HEK293 (cell line): ENCODE results near the gene BEND7.

ENCODE experiments used
- ATF2 ChIP-seq: fragments of 450-650 bp; formaldehyde crosslinking; IDR thresholded peaks from 2 replicates; pipeline ENCODE4 v1.5.1; 2016; ENCODE audit warnings: missing biosample characterization, missing genetic modification characterization, low read depth
- CTCF ChIP-seq: fragments of 450-650 bp; formaldehyde crosslinking; IDR thresholded peaks from 2 replicates; pipeline ENCODE4 v1.5.1; 2016; ENCODE audit warnings: missing biosample characterization, missing genetic modification characterization
- PBX3 ChIP-seq: sonication (generic); formaldehyde crosslinking; IDR thresholded peaks from 2 replicates; pipeline ENCODE4 v1.8.1; 2022; ENCODE audit warnings: mild to moderate bottlenecking, moderate library complexity, missing genetic modification reagents
- REST ChIP-seq: fragments of 450-650 bp; formaldehyde crosslinking; IDR thresholded peaks from 2 replicates; pipeline ENCODE4 v1.5.1; 2016; ENCODE audit warnings: missing biosample characterization, missing genetic modification characterization
- SP2 ChIP-seq: fragments of 450-650 bp; formaldehyde crosslinking; IDR thresholded peaks from 2 replicates; pipeline ENCODE4 v1.5.1; 2016; ENCODE audit warnings: missing biosample characterization, missing genetic modification characterization
- TCF7L2 ChIP-seq: IDR thresholded peaks from 2 replicates; pipeline ENCODE4 v1.6.1; 2011; ENCODE audit warnings: low read depth, mild to moderate bottlenecking, inconsistent platforms, low read length, moderate library complexity, borderline replicate concordance
- ZBTB21 ChIP-seq: fragments of 450-650 bp; formaldehyde crosslinking; IDR thresholded peaks from 2 replicates; pipeline ENCODE4 v1.5.1; 2017; ENCODE audit warnings: missing biosample characterization, missing genetic modification characterization
- ZFP69B ChIP-seq: fragments of 450-650 bp; formaldehyde crosslinking; IDR thresholded peaks from 2 replicates; pipeline ENCODE4 v1.5.1; 2016; ENCODE audit warnings: missing biosample characterization, missing genetic modification characterization
- ZNF24 ChIP-seq: fragments of 450-650 bp; formaldehyde crosslinking; IDR thresholded peaks from 2 replicates; pipeline ENCODE4 v1.5.1; 2016; ENCODE audit warnings: missing biosample characterization, missing genetic modification characterization
- ZNF404 ChIP-seq: fragments of 450-650 bp; formaldehyde crosslinking; IDR thresholded peaks from 2 replicates; pipeline ENCODE4 v1.5.1; 2017; ENCODE audit warnings: missing biosample characterization, missing genetic modification characterization
- ZNF518A ChIP-seq: fragments of 450-650 bp; formaldehyde crosslinking; conservative IDR thresholded peaks from 2 replicates; pipeline ENCODE4 v1.5.1; 2016; ENCODE audit warnings: low read depth, missing biosample characterization, missing genetic modification characterization
- ZNF558 ChIP-seq: fragments of 450-650 bp; formaldehyde crosslinking; IDR thresholded peaks from 2 replicates; pipeline ENCODE4 v1.5.1; 2016; ENCODE audit warnings: missing biosample characterization, missing genetic modification characterization
- ZNF654 ChIP-seq: fragments of 450-650 bp; formaldehyde crosslinking; IDR thresholded peaks from 2 replicates; pipeline ENCODE4 v1.5.1; 2016; ENCODE audit warnings: low read depth, missing biosample characterization, missing genetic modification characterization
- ZNF707 ChIP-seq: fragments of 450-650 bp; formaldehyde crosslinking; IDR thresholded peaks from 2 replicates; pipeline ENCODE4 v1.5.1; 2016; ENCODE audit warnings: missing biosample characterization, missing genetic modification characterization

GRCh38 chr10:13517675-13518074, 11.1 kb downstream of the BEND7 start:
- TF ChIP-seq ZNF24 (tag by site-specific recombination) (no peak), PBX3 (CRISPR knock-in tag) (no peak), TCF7L2 (no peak), ZBTB21 (no peak), SP2 (tag by site-specific recombination) (no peak), CTCF (no peak), ZNF558 (no peak), ATF2 (tag by site-specific recombination) (no peak), ZNF654 (tag by site-specific recombination) (no peak), REST (tag by site-specific recombination) (no peak), ZNF518A (tag by site-specific recombination) (no peak), ZNF707 (tag by site-specific recombination) (no peak), ZFP69B (no peak), ZNF404 (tag by site-specific recombination) (no peak)
